Left renal pelvis (tissue), 4 donors: ENCODE results near the gene TMCC2. TPM values are rescaled to one million over a fixed set of nuclear protein-coding genes. Genes with fewer than 3 reads are reported as not detected.

Experiments used
- DNase-seq, 4 donors: peaks; one replicate each; pipeline ENCODE4 v3.0.0-alpha.2; 2013; ENCODE audit warnings: low read depth in 4 of 4, low spot score in 3 of 4
- polyA plus RNA-seq, 4 donors: library from polyadenylated mRNA; unstranded; fragments of 120-200 nt; gene quantifications; one replicate each; pipeline ENCODE4 v1.2.1, GENCODE V29; 2013; ENCODE audit not compliant: insufficient read length in 4 of 4

Gene TMCC2
- polyA plus RNA-seq, 4 donors, result 6.3 to 18.4 (median 7.3) TPM

GRCh38 chr1:205237526-205238484 lies 10.1 kb downstream of the TMCC2 start:
- no peak for DNase-seq

GRCh38 chr1:205239078-205239477 lies 11.3 kb downstream of the TMCC2 start:
- DNase-seq, result no peak

- DNase-seq, result no peak
Observed at GRCh38 chr1:205240118-205240517, 12.4 kb downstream of the TMCC2 start.

- DNase-seq, result no peak
Observed at GRCh38 chr1:205240569-205240968, 12.8 kb downstream of the TMCC2 start.

- no peak for DNase-seq
Observed at GRCh38 chr1:205241366-205242030, 13.8 kb downstream of the TMCC2 start.

- DNase-seq, result no peak
Observed at GRCh38 chr1:205243350-205244191, 15.8 kb downstream of the TMCC2 start.

- no peak for DNase-seq
Observed at GRCh38 chr1:205244384-205244783, 16.6 kb downstream of the TMCC2 start.

- DNase-seq, result no peak
Observed at GRCh38 chr1:205245096-205245495, 17.4 kb downstream of the TMCC2 start.

- no peak for DNase-seq
Observed at GRCh38 chr1:205246351-205247119, 18.8 kb downstream of the TMCC2 start.

GRCh38 chr1:205247130-205247921 lies 19.6 kb downstream of the TMCC2 start:
- DNase-seq, result no peak

GRCh38 chr1:205248793-205249601 lies 21.3 kb downstream of the TMCC2 start:
- DNase-seq, result no peak

GRCh38 chr1:205249651-205250050 lies 21.9 kb downstream of the TMCC2 start:
- DNase-seq, result no peak

GRCh38 chr1:205250699-205251098 lies 23.0 kb downstream of the TMCC2 start:
- DNase-seq, result no peak

GRCh38 chr1:205251576-205251975 lies 23.8 kb downstream of the TMCC2 start:
- no peak for DNase-seq

GRCh38 chr1:205255941-205256780 lies 28.4 kb downstream of the TMCC2 start:
- peak; percentile 63 to 74 (median 71) for DNase-seq

- DNase-seq, result no peak
Observed at GRCh38 chr1:205256951-205257625, 29.3 kb downstream of the TMCC2 start.

GRCh38 chr1:205257735-205258134 lies 30.0 kb downstream of the TMCC2 start:
- no peak for DNase-seq
